Stimulated activated CD4-positive, alpha-beta T cell treated with anti-CD3 and anti-CD28 coated beads, Interleukin-2, amount 100 ng/mL, for 4 hours (primary cell): ENCODE measurements around the gene CENPVL1.
"Not testable (repeated sequence)": the region's sequence is repeated elsewhere in the genome, so short reads cannot be mapped to it uniquely, and the experiment has no call there.

Source experiments
- DNase-seq: peaks from one replicate; pipeline ENCODE4 v3.0.0-alpha.2; 2020; ENCODE audit warnings: low read depth

Gene CENPVL1

DNA sequence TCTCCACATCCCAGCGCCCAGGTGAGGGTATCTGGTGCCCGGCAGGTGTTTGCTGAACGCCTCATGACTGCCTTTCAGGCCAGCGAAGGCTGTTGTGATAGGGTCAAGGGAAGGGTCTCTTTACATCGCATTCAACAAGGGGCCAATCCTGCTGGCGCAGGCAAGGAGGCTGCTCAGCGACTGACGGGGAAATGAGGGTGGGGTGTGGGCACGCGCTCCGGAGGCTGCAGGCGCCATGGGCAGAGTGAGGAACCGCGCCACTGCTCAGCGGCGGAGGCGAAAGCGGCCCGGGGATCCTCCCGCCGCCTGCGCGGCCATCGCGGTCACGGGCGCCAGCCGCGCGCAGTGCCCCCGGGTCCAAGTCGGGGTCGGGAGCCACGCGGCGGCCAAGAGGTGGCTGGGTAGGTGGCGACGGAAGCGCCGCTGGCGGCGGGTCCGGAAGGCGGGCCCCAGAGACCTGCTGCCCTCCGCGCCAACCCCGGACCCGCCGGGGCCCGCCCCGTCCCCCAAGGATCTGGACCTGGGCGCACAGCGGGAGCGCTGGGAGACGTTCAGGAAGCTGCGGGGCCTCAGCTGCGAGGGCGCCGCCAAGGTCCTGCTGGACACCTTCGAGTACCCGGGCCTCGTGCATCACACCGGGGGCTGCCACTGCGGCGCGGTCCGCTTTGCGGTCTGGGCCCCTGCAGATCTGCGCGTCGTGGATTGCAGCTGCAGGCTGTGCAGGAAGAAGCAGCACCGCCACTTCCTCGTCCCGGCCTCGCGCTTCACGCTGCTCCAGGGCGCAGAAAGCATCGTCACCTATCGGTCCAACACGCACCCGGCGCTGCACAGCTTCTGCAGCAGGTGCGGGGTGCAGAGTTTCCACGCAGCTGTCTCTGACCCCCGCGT, at the start of gene CENPVL1:
CENPVL1 (plus strand) TSS at position 236 of the 888 bp plus-strand sequence; CDS start at position 236, 0 bp downstream.
- not testable (repeated sequence) for DNase-seq

DNA sequence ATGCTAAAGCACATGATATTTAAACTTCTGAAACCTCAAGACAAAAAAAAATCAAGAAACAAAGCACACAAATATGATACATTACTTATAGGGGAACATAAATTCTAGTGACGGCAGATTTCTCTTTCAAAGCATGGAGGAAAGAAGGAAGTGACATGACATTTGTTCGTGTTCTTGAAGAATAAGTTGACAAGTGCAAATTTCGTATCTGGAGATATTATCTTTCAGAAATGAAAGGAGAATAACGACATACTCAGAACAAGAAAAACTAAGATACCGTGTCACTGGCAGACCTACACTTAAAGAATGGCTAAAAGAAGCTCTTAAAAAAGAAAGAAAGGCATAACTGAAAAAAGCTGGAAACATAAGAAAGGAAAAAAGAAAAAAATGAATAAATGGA, 44.3 kb upstream of the CENPVL1 start:
- no peak for DNase-seq

DNA sequence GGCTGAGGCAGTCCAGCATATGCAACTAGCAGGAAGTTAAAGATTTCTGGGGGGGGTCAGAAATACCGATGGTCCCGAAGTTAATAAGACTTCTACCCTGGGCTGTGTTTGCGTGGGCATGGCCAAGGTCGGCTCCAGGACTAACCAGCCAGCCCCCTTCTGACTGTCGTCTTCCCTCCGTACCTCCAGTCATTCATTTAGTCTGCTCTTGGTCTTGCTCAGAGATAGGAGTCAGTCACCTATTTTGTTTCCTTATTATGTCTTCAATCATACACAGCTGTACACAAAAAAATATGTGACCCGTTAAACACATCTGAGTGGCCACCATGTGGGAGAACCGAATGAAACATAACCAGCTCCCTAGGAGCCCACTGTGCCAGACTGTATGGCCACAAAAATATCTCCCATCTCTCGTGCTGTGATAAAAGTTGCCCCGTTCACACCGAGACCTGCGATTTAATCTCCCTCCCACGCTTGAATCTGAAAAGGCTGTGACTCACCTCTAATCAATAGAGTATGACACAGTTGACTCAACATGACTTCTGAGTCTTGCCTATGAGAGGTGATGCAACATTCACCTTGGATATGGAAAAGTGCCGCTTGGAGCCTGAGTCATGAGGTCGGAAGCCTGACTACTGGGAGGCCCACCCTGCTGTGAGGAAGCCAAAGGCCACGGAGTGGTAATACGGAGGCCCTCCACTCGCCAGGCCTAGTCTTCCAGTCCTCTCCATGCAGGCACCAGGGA, 30.5 kb upstream of the CENPVL1 start:
- not testable (repeated sequence) for DNase-seq

DNA sequence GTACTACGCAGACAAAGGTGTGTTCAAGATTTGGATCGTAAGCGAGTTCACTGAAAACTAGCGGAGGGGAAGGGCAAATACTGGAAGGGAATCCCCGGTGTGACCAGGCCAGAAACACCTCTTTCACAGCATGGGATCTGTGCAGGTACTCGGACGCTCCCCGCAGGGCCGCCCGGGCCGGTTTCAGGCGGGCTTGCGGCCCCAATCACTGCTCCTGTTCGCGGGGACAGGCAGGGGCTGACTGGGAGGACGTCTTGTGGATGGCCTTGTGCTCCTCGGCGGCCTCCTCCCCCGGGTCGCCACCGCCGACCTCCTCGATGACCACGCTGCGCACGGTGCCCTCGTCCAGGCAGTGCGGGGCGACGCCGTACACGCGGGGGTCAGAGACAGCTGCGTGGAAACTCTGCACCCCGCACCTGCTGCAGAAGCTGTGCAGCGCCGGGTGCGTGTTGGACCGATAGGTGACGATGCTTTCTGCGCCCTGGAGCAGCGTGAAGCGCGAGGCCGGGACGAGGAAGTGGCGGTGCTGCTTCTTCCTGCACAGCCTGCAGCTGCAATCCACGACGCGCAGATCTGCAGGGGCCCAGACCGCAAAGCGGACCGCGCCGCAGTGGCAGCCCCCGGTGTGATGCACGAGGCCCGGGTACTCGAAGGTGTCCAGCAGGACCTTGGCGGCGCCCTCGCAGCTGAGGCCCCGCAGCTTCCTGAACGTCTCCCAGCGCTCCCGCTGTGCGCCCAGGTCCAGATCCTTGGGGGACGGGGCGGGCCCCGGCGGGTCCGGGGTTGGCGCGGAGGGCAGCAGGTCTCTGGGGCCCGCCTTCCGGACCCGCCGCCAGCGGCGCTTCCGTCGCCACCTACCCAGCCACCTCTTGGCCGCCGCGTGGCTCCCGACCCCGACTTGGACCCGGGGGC, 28.2 kb upstream of the CENPVL1 start:
- not testable (repeated sequence) for DNase-seq

DNA sequence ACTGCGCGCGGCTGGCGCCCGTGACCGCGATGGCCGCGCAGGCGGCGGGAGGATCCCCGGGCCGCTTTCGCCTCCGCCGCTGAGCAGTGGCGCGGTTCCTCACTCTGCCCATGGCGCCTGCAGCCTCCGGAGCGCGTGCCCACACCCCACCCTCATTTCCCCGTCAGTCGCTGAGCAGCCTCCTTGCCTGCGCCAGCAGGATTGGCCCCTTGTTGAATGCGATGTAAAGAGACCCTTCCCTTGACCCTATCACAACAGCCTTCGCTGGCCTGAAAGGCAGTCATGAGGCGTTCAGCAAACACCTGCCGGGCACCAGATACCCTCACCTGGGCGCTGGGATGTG, 27.6 kb upstream of the CENPVL1 start, which contains the start of gene CENPVL2:
CENPVL2 (minus strand) TSS at position 112 of the 343 bp plus-strand sequence; CDS start at position 112, 0 bp downstream.
- DNase-seq, result not testable (repeated sequence)

DNA sequence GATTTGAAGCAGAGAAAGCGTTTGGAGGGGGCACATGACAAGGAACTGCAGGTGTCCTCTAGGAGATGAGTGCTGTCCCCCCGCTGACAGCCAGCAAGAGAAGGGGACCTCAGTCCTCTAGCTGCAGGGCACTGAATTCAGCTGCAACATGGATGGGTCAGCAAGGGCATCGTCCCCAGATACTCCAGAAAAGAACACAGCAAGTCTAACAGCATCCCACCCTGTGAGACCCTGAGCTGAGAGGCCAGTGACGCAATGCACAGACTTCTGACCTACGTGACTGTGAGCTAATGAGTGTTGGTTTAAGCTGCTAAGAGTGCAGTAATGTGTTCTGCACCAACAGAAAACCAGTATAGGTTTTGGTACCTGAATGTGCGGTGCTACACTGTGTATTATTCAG, 16.1 kb upstream of the CENPVL1 start:
- DNase-seq, result no peak

DNA sequence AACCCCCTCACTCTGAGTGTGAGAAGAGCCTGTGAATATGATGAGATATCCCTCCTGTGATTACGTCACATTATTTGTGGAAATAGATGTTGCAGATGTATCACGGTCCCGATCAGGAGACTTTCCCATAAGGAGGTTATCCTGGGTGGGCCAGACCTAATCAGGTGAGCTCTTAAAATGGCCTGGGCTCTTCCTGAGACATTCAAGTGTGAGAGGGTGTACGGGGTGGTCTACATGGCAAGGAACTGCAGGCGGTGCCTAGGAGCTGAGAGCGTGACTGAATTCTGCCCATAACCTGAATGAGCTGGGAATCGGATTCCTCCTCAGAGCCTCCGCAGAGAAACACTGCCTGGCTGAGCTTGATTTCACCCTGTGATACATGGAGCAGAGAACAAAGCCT, 12.9 kb upstream of the CENPVL1 start:
- DNase-seq, result no peak

DNA sequence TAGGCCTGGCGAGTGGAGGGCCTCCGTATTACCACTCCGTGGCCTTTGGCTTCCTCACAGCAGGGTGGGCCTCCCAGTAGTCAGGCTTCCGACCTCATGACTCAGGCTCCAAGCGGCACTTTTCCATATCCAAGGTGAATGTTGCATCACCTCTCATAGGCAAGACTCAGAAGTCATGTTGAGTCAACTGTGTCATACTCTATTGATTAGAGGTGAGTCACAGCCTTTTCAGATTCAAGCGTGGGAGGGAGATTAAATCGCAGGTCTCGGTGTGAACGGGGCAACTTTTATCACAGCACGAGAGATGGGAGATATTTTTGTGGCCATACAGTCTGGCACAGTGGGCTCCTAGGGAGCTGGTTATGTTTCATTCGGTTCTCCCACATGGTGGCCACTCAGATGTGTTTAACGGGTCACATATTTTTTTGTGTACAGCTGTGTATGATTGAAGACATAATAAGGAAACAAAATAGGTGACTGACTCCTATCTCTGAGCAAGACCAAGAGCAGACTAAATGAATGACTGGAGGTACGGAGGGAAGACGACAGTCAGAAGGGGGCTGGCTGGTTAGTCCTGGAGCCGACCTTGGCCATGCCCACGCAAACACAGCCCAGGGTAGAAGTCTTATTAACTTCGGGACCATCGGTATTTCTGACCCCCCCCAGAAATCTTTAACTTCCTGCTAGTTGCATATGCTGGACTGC, 2.8 kb downstream of the CENPVL1 start:
- DNase-seq, result not testable (repeated sequence)

DNA sequence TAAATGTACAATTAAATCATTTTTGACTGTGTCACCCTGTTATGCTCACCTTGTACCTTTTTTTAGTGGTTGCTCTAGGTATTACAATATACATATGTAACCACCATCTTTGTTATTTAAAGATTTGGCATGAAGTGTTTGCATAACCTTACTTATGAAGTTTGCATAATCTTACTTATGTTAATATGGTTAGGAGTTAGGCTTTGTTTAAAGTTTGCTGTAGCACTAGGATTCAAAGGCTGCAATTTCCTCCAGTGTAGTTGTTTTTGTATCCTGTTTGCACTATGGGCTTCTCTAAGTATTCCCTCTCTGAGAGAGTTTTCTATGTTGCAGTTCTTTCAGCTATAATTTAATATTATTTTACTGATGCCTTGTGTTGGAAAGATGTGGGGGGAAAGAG, 17.9 kb downstream of the CENPVL1 start:
- no peak for DNase-seq

DNA sequence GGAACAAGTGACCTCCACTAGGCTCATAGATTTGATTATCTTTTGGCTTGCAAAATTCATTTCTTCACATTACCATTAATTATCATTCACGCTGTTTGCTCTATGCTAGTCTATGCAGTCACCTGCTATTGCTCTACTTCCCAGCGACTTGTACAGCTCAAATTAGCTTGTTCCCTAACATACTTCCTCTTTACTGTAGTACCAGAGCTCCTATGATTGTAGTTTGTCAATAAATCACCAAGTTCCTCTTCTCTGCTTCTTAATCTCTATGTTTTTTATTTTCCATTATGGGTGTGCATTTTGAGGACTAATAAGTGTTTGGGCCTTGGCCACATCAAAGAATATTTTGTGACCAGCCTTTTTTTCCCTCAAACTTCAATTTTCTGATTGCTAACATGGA, 26.8 kb downstream of the CENPVL1 start:
- no peak for DNase-seq

DNA sequence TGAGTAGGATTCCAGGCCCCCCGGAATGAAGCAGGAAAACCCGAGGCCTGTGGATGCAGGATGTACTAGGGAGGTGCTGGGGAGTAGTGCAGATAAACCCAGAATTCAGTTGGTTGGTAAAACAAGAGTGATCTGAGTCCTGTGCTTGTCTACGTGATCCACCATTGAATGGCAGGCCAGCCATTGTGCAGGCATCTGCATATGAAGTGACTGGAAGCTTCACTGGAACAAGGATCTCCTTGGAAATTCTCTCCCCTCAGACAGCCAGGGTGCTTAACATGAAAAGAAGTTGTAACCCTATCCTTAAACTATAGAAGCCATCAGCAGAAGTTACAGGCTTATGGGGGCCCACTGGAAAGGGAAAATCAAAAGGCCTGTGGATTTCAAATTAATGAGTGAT, 32.3 kb downstream of the CENPVL1 start:
- no peak for DNase-seq

DNA sequence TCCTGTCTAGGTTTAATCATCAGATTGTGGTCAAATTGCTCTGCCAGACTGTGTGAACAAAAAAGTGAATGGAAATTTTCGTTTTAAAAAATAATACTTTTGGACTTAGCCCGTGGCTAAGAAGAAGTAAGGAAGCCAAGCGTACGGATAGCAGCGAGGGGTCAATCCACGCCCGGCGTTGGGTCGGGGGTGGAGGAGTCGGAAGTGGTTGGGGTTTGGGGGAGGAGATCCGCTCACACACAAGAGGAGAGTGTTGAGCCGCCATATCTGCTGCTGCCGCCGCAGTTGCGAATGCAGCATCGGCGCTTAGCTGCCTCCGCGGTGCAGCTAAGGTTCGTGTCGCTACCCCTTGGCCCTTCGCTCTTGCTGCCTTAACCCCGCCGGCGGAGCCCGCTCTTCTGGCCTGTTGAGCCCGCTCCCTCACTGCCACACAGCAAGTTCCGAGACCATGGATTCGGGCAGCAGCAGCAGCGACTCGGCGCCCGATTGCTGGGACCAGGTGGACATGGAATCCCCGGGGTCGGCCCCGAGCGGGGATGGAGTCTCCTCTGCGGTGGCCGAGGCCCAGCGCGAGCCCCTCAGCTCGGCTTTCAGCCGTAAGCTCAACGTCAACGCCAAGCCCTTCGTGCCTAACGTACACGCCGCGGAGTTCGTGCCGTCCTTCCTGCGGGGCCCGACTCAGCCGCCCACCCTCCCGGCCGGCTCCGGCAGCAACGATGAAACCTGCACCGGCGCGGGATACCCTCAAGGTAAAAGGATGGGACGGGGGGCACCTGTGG, 33.1 kb downstream of the CENPVL1 start, which contains the start of gene GSPT2:
GSPT2 (plus strand) TSS at position 264 of the 779 bp plus-strand sequence; CDS start at position 449, 185 bp downstream.
- peak; percentile 26 for DNase-seq

DNA sequence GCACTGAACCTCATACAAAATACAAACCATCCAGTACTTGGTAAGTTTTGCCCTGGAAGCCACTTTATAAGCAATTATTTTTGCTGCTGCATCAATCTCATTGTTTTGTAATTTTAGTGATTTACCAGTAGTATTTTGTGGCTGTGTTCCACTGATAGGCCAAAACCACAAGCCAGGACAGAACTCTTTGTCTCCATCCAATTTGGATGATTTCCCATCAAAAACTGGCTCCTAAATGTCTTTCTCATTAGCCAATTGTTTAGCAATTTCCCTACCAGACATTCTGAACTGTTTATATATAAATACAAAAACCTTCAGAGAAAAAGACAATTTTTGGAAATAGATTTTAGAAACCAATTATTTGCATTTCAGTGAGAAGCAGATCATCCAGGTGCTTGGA, 37.4 kb downstream of the CENPVL1 start:
- no peak for DNase-seq

DNA sequence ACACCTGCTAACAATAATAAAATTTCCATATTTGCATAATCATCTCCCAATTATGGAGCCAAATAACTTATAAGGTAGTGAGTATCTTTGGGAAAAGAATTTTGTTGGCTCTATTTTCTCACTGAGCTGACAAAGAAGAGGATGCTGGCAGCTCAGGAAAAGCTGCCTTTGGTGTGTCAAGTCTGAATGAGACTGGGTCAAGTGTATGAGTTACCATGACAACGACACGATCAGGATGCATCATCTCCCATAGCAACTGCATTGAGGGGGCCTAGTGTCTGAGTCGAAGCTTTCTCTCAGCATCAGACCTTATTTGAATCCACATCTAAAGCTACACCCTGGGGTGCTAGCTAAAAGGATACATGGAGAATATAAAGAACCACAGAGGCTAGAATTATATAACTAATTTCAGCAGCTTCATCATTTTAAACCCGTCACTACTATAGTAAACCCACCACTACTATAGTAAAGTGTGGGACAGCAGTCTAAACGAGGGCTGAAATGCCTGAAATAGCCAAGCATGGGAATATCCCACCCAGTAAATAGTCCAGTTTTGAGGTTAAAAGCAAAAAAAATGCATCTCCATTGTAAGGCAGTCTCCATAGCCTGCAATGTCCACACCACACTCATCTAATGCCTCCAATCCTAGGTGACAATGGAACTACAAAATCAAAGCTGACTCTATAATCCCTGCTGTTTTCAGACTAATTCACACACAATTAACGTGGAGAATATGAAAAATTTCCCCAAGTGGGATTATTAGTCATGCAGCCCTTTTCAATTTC, 48.9 kb downstream of the CENPVL1 start:
- no peak for DNase-seq

DNA sequence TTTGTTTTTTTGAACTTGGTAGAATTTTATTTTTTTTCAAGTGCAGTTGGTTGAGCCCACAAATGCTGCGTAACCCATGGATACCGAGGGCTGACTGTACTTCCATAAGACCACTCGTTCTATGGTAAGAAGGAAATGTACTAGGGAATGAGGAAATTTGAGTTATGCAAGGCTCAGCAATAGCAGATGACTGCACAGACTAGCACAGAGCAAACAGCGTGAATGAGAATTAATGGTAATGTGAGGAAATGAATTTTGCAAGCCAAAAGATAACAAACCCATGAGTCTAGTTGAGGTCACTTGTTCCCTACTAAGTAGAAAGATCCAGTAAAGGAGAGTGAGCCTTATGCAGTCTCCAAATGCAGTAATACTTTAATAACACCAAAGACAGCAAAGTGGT, 50.3 kb downstream of the CENPVL1 start:
- DNase-seq, result no peak
